IMR-90 (cell line): ENCODE data around the gene CYYR1. TPM values are rescaled to one million over a fixed set of nuclear protein-coding genes. Genes with fewer than 3 reads are reported as not detected.

ENCODE experiments used
- ATAC-seq: fragments of 200-7000 bp; cut with Tn5 transposase; 2 replicates; pipeline ENCODE4 v1.9.1; 2020; ENCODE audit warnings: low read depth, mild to moderate bottlenecking, moderate library complexity
- BruUV-seq: library from RNA; stranded (reverse); fragments of 400-500 nt; replicated peaks from 2 replicates; lab custom pipeline; 2021; lab: Mats Ljungman, UMichigan
- CTCF ChIA-PET: fragments of 300-600 bp; formaldehyde crosslinking; extraction: SDS; loops from one replicate; lab custom pipeline; 2021; ENCODE audit warnings: antibody characterized with exemption; lab: Yijun Ruan, JAX
- POLR2A ChIA-PET: fragments of 300-600 bp; sonication (Branson Sonifier 250); formaldehyde crosslinking; loops from one replicate; lab custom pipeline; 2022; ENCODE audit warnings: antibody characterized with exemption; ENCODE audit not compliant: unreplicated experiment; lab: Charles Lee
- DNase-seq: peaks from one replicate; pipeline ENCODE4 v3.0.0; 2013
- H2AFZ ChIP-seq: replicated peaks from 2 replicates; pipeline ENCODE3; 2013; ENCODE audit warnings: low read length, mild to moderate bottlenecking; ENCODE audit not compliant: poor library complexity
- H2AK5ac ChIP-seq: 2 replicates; pipeline ENCODE4 v1.6.1; 2013; ENCODE audit warnings: low read depth, low read length, inconsistent platforms
- H2AK9ac ChIP-seq: replicated peaks from 2 replicates; pipeline ENCODE3; 2013; ENCODE audit warnings: mild to moderate bottlenecking, low read depth, low read length, moderate library complexity; ENCODE audit not compliant: poor library complexity
- H2BK120ac ChIP-seq: 2 replicates; pipeline ENCODE4 v1.6.1; 2013; ENCODE audit warnings: low read depth, low read length, inconsistent platforms
- H2BK15ac ChIP-seq: 3 replicates; pipeline ENCODE4 v1.6.1; 2013; ENCODE audit warnings: low read depth, low read length, inconsistent platforms
- H2BK20ac ChIP-seq: 2 replicates; pipeline ENCODE4 v1.6.1; 2013; ENCODE audit warnings: low read depth, mild to moderate bottlenecking, inconsistent platforms, low read length, moderate library complexity
- H2BK5ac ChIP-seq: 2 replicates; pipeline ENCODE4 v1.6.1; 2013; ENCODE audit warnings: mild to moderate bottlenecking, low read depth, low read length, inconsistent platforms; ENCODE audit not compliant: poor library complexity, severe bottlenecking
- H3K14ac ChIP-seq: replicated peaks from 2 replicates; pipeline ENCODE4 v1.6.1; 2013; ENCODE audit warnings: low read depth, low read length, inconsistent platforms
- H3K18ac ChIP-seq: 2 replicates; pipeline ENCODE4 v1.6.1; 2013; ENCODE audit warnings: low read depth, low read length, control low read depth
- H3K23ac ChIP-seq: 2 replicates; pipeline ENCODE4 v1.6.1; 2013; ENCODE audit warnings: low read depth, low read length, inconsistent platforms
- H3K27ac ChIP-seq: 2 replicates; pipeline ENCODE4 v1.5.1; 2013; ENCODE audit warnings: mild to moderate bottlenecking, control low read depth, low read length; ENCODE audit not compliant: insufficient read depth
- H3K27me3 ChIP-seq: 2 replicates; pipeline ENCODE4 v1.6.1; 2013; ENCODE audit warnings: low read length; ENCODE audit not compliant: control insufficient read depth, insufficient read depth
- H3K36me3 ChIP-seq: 2 replicates; pipeline ENCODE4 v1.6.1; 2013; ENCODE audit warnings: low read length, mixed read lengths; ENCODE audit not compliant: control insufficient read depth, insufficient read depth
- H3K4ac ChIP-seq: 2 replicates; pipeline ENCODE4 v1.6.1; 2013; ENCODE audit warnings: low read depth, low read length, inconsistent platforms
- H3K4me1 ChIP-seq: 2 replicates; pipeline ENCODE4 v1.6.1; 2013; ENCODE audit warnings: low read length, mixed read lengths; ENCODE audit not compliant: control insufficient read depth, insufficient read depth
- H3K4me2 ChIP-seq: 2 replicates; pipeline ENCODE4 v1.6.1; 2013; ENCODE audit warnings: low read depth, mild to moderate bottlenecking, control low read depth, low read length, moderate library complexity
- H3K4me3 ChIP-seq: 2 replicates; pipeline ENCODE4 v1.5.1; 2013; ENCODE audit warnings: low read depth, mild to moderate bottlenecking, control low read depth, low read length, moderate library complexity; ENCODE audit not compliant: insufficient read depth
- H3K56ac ChIP-seq: 2 replicates; pipeline ENCODE4 v1.6.1; 2013; ENCODE audit warnings: low read length, inconsistent platforms; ENCODE audit not compliant: insufficient read depth; ENCODE audit errors: extremely low read depth
- H3K79me1 ChIP-seq, 2 experiments: 2 replicates each; pipeline ENCODE4 v1.6.1; 2013; ENCODE audit warnings: low read length in 2 of 2, inconsistent platforms in 1 of 2, low read depth in 1 of 2
- H3K9ac ChIP-seq: 2 replicates; pipeline ENCODE4 v1.6.1; 2013; ENCODE audit warnings: low read depth, low read length, control low read depth
- H3K9me1 ChIP-seq: 2 replicates; pipeline ENCODE4 v1.6.1; 2013; ENCODE audit warnings: low read length, inconsistent platforms; ENCODE audit not compliant: insufficient read depth
- H3K9me3 ChIP-seq: 2 replicates; pipeline ENCODE4 v1.6.1; 2013; ENCODE audit warnings: low read length; ENCODE audit not compliant: control insufficient read depth, insufficient read depth
- H4K20me1 ChIP-seq: 2 replicates; pipeline ENCODE4 v1.6.1; 2013; ENCODE audit warnings: low read length, inconsistent platforms; ENCODE audit not compliant: insufficient read depth
- H4K5ac ChIP-seq: 2 replicates; pipeline ENCODE4 v1.6.1; 2013; ENCODE audit warnings: mild to moderate bottlenecking, low read depth, low read length, control low read depth
- H4K8ac ChIP-seq, 2 experiments: 2 replicates each; pipeline ENCODE4 v1.6.1; 2013; ENCODE audit warnings: low read depth in 2 of 2, low read length in 2 of 2, control low read depth in 1 of 2, inconsistent platforms in 1 of 2
- H4K91ac ChIP-seq: 2 replicates; pipeline ENCODE4 v1.6.1; 2013; ENCODE audit warnings: low read depth, low read length, inconsistent platforms; ENCODE audit not compliant: insufficient read depth
- BHLHE40 ChIP-seq: fragments of 150-350 bp; IDR thresholded peaks from 2 replicates; pipeline ENCODE4 v1.6.1; 2016; ENCODE audit warnings: mild to moderate bottlenecking, low read depth, low read length
- CEBPB ChIP-seq: IDR thresholded peaks from 2 replicates; pipeline ENCODE4 v1.6.1; 2012; ENCODE audit warnings: low read depth, low read length, improper control_type of control experiment
- CHD1 ChIP-seq: IDR thresholded peaks from 2 replicates; pipeline ENCODE4 v1.6.1; 2012; ENCODE audit warnings: low read depth, low read length, improper control_type of control experiment
- FOS ChIP-seq: fragments of 150-350 bp; IDR thresholded peaks from 2 replicates; pipeline ENCODE4 v1.6.1; 2016; ENCODE audit warnings: low read depth, low read length
- MAFK ChIP-seq: IDR thresholded peaks from 2 replicates; pipeline ENCODE4 v1.6.1; 2012; ENCODE audit warnings: low read depth, low read length, improper control_type of control experiment
- MAZ ChIP-seq: IDR thresholded peaks from 2 replicates; pipeline ENCODE4 v1.6.1; 2012; ENCODE audit warnings: low read depth, mild to moderate bottlenecking, low read length, improper control_type of control experiment, moderate library complexity, borderline replicate concordance
- MXI1 ChIP-seq: IDR thresholded peaks from 2 replicates; pipeline ENCODE4 v1.6.1; 2012; ENCODE audit warnings: low read depth, mild to moderate bottlenecking, low read length, moderate library complexity, borderline replicate concordance
- NFE2L2 ChIP-seq: fragments of 150-350 bp; IDR thresholded peaks from 2 replicates; pipeline ENCODE4 v1.6.1; 2016; ENCODE audit warnings: low read depth, mild to moderate bottlenecking, low read length
- POLR2A ChIP-seq: IDR thresholded peaks from 2 replicates; pipeline ENCODE4 v1.6.1; 2012; ENCODE audit warnings: mild to moderate bottlenecking, low read depth, low read length
- RAD21 ChIP-seq: IDR thresholded peaks from 2 replicates; pipeline ENCODE4 v1.6.1; 2012; ENCODE audit warnings: low read length, improper control_type of control experiment
- RCOR1 ChIP-seq: IDR thresholded peaks from 2 replicates; pipeline ENCODE4 v1.6.1; 2012; ENCODE audit warnings: mild to moderate bottlenecking, low read length, improper control_type of control experiment; ENCODE audit not compliant: insufficient replicate concordance
- SMC3 ChIP-seq: fragments of 150-350 bp; IDR thresholded peaks from 2 replicates; pipeline ENCODE4 v1.6.1; 2016; ENCODE audit warnings: low read depth, mild to moderate bottlenecking, antibody characterized with exemption, low read length, moderate library complexity
- WGBS, 2 experiments: methylation state at CpG; one replicate each; pipeline versions ENCODE4 v1.1.5 to v1.1.7; 2013; ENCODE audit warnings: missing lambda C conversion rate in 2 of 2; ENCODE audit not compliant: insufficient read length in 1 of 2; ENCODE audit errors: extremely low coverage in 2 of 2; 5-methylcytosine and 5-hydroxymethylcytosine counted together
- dilution Hi-C: fragments of 300-500 bp; cut with HindIII; formaldehyde crosslinking; loops from one replicate; pipeline ENCODE4 v1.14.3; 2018; ENCODE audit warnings: low sequenced_read_pairs; ENCODE audit not compliant: unreplicated experiment
- in situ Hi-C: fragments of 300-500 bp; cut with MboI; formaldehyde crosslinking; loops from 3 replicates; pipeline ENCODE4 v1.14.3; 2019; ENCODE audit warnings: low sequenced_read_pairs, inconsistent platforms, mixed read lengths
- intact Hi-C: fragments of 100-400 bp; cut with micrococcal nuclease; formaldehyde crosslinking; loops from 2 replicates; pipeline ENCODE4 v1.10.0; 2022
- polyA plus RNA-seq, 3 experiments: library from polyadenylated mRNA; depleted of rRNA; stranded (reverse); fragments of >200 nt; gene quantifications; 2 replicates each; pipeline ENCODE4 v1.2.3, GENCODE V29; 2012; ENCODE audit warnings: low replicate concordance in 1 of 3
- total RNA-seq: library from RNA; depleted of rRNA; stranded (reverse); fragments of >200 nt; gene quantifications from 2 replicates; pipeline ENCODE4 v1.2.3, GENCODE V29; 2012
- TF ChIP-seq, protein P1 (sequence below): fragments of 150-350 bp; IDR thresholded peaks from 2 replicates; pipeline ENCODE4 v1.6.1; 2017; ENCODE audit warnings: mild to moderate bottlenecking, antibody characterized with exemption, low read length, low read depth
- TF ChIP-seq, protein P2 (sequence below): conservative IDR thresholded peaks from 2 replicates; pipeline ENCODE4 v1.5.1; 2012; ENCODE audit warnings: mild to moderate bottlenecking, low read depth, low read length, improper control_type of control experiment
- TF ChIP-seq, protein P3 (sequence below): fragments of 150-350 bp; IDR thresholded peaks from 2 replicates; pipeline ENCODE4 v1.6.1; 2016; ENCODE audit warnings: low read depth, mild to moderate bottlenecking, low read length, moderate library complexity, borderline replicate concordance

CYYR1 gene
- total and polyA plus RNA-seq, 2 of the 4 experiments (the other 2 are of a cell fraction) = not detected

- Histone ChIP-seq H3K9me3 (no peaks in the 10 kb centered on the region; the same call in 1 of the 2 replicates), H3K4me2 (no peak overlapping the region), H2AK5ac (no peak overlapping the region), H2BK20ac (no peak overlapping the region), H3K36me3 (no peaks in the 10 kb centered on the region), H4K91ac (no peak overlapping the region), H2BK120ac (no peak overlapping the region), H3K4ac (no peak overlapping the region), H3K4me1 (no peaks in the 10 kb centered on the region), H3K27ac (no peak overlapping the region), H3K27me3 (no peaks in the 10 kb centered on the region), H2BK15ac (no peak overlapping the region), H3K18ac (no peak overlapping the region), H3K9ac (no peak overlapping the region), H4K8ac (no peak overlapping the region), H3K9me1 (no peaks in the 10 kb centered on the region), H4K5ac (no peak overlapping the region), H2AFZ (no peak overlapping the region), H3K56ac (no peak overlapping the region), H2AK9ac (no peak overlapping the region), H2BK5ac (no peak overlapping the region), H3K23ac (no peak overlapping the region), H4K20me1 (no peaks in the 10 kb centered on the region), H3K14ac (no peak overlapping the region), H3K79me1 (no peaks in the 10 kb centered on the region), H3K4me3 (no peak overlapping the region)
- CTCF ChIA-PET = no interaction called here
- ATAC-seq (no peak), DNase-seq (no peak)
- POLR2A ChIA-PET = no interaction called here
- TF ChIP-seq NFE2L2 (no peak), POLR2A (no peak), CEBPB (no peak), CHD1 (no peak), BHLHE40 (no peak), MAZ (no peak), RAD21 (no peak), MXI1 (no peak), RCOR1 (no peak), SMC3 (no peak), MAFK (no peak), FOS (no peak)
- TF ChIP-seq, protein P1, sequence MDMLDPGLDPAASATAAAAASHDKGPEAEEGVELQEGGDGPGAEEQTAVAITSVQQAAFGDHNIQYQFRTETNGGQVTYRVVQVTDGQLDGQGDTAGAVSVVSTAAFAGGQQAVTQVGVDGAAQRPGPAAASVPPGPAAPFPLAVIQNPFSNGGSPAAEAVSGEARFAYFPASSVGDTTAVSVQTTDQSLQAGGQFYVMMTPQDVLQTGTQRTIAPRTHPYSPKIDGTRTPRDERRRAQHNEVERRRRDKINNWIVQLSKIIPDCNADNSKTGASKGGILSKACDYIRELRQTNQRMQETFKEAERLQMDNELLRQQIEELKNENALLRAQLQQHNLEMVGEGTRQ = no peak
- TF ChIP-seq, protein P2, sequence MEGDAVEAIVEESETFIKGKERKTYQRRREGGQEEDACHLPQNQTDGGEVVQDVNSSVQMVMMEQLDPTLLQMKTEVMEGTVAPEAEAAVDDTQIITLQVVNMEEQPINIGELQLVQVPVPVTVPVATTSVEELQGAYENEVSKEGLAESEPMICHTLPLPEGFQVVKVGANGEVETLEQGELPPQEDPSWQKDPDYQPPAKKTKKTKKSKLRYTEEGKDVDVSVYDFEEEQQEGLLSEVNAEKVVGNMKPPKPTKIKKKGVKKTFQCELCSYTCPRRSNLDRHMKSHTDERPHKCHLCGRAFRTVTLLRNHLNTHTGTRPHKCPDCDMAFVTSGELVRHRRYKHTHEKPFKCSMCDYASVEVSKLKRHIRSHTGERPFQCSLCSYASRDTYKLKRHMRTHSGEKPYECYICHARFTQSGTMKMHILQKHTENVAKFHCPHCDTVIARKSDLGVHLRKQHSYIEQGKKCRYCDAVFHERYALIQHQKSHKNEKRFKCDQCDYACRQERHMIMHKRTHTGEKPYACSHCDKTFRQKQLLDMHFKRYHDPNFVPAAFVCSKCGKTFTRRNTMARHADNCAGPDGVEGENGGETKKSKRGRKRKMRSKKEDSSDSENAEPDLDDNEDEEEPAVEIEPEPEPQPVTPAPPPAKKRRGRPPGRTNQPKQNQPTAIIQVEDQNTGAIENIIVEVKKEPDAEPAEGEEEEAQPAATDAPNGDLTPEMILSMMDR = no peak
- TF ChIP-seq, protein P3, sequence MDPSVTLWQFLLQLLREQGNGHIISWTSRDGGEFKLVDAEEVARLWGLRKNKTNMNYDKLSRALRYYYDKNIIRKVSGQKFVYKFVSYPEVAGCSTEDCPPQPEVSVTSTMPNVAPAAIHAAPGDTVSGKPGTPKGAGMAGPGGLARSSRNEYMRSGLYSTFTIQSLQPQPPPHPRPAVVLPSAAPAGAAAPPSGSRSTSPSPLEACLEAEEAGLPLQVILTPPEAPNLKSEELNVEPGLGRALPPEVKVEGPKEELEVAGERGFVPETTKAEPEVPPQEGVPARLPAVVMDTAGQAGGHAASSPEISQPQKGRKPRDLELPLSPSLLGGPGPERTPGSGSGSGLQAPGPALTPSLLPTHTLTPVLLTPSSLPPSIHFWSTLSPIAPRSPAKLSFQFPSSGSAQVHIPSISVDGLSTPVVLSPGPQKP = no peak
- BruUV-seq = no TSS peak
- WGBS, 2 experiments = no CpG with 5 or more reads among the region's 6 CpGs
- dilution Hi-C loops = no loop called here
- intact Hi-C loops = no loop called here
- in situ Hi-C loops = no loop called here
Measured at GRCh38 chr21:26489781-26490180, 83.3 kb downstream of the CYYR1 start.
